ENCODE data around the gene PRICKLE2.

- TF ChIP-seq PHF8 (IDR thresholded peaks at IDR 0.05; ENCODE audit: borderline replicate concordance, low read depth) (no peak), EHMT2 (IDR thresholded peaks at IDR 0.05; ENCODE audit: low read depth) (no peak)
These were observed 176.6 kb downstream of the PRICKLE2 start for GRCh38 chr3:64048631-64049061.
